GM18873 (cell line): Measurements from ENCODE around the gene FAM124A.

ENCODE experiments used
- ATAC-seq: cut with Tn5 transposase; IDR thresholded peaks from one replicate; pipeline ENCODE4 v1.9.1; 2021; ENCODE audit warnings: mild to moderate bottlenecking, moderate library complexity, moderate number of reproducible peaks; ENCODE audit not compliant: unreplicated experiment, low FRiP score

The FAM124A gene

GRCh38 chr13:51240958-51241357, 18.8 kb downstream of the FAM124A start:
- no peak for ATAC-seq

GRCh38 chr13:51241720-51242119, 19.5 kb downstream of the FAM124A start:
- no peak for ATAC-seq

GRCh38 chr13:51243227-51243626, 21.0 kb downstream of the FAM124A start:
- no peak for ATAC-seq

- ATAC-seq: no peak
Measured at GRCh38 chr13:51243832-51244231, 21.6 kb downstream of the FAM124A start.

GRCh38 chr13:51244637-51245405, 22.6 kb downstream of the FAM124A start:
- no peak for ATAC-seq

GRCh38 chr13:51245583-51245982, 23.4 kb downstream of the FAM124A start:
- no peak for ATAC-seq

- ATAC-seq: no peak
Measured at GRCh38 chr13:51246025-51246417, 23.8 kb downstream of the FAM124A start.

- ATAC-seq: no peak
Measured at GRCh38 chr13:51246418-51247277, 24.4 kb downstream of the FAM124A start.

GRCh38 chr13:51249255-51249654, 27.1 kb downstream of the FAM124A start:
- ATAC-seq: no peak

GRCh38 chr13:51249770-51250741, 27.9 kb downstream of the FAM124A start:
- ATAC-seq: no peak

GRCh38 chr13:51251480-51251879, 29.3 kb downstream of the FAM124A start:
- ATAC-seq: no peak

GRCh38 chr13:51252954-51253532, 30.8 kb downstream of the FAM124A start:
- no peak for ATAC-seq

- ATAC-seq: no peak
Measured at GRCh38 chr13:51255556-51255955, 33.4 kb downstream of the FAM124A start.

- ATAC-seq: no peak
Measured at GRCh38 chr13:51257187-51257586, 35.0 kb downstream of the FAM124A start.

- no peak for ATAC-seq
Measured at GRCh38 chr13:51258612-51259548, 36.7 kb downstream of the FAM124A start.

GRCh38 chr13:51260154-51260553, 38.0 kb downstream of the FAM124A start:
- no peak for ATAC-seq

GRCh38 chr13:51261610-51262249, 39.5 kb downstream of the FAM124A start:
- no peak for ATAC-seq

- no peak for ATAC-seq
Measured at GRCh38 chr13:51262501-51263211, 40.5 kb downstream of the FAM124A start.
